ENCODE measurements around the gene PDCL3.

PDCL3 gene

GRCh38 chr2:100560216-100560830 is 2.5 kb upstream of the PDCL3 start:
- DNase-seq (ENCODE audit: low spot score): no peak

GRCh38 chr2:100561191-100561590 is 1.6 kb upstream of the PDCL3 start:
- DNase-seq (ENCODE audit: low spot score): no peak

- DNase-seq (ENCODE audit: low spot score): no peak
Observed at GRCh38 chr2:100563407-100564247, 834 bp downstream of the PDCL3 start.

GRCh38 chr2:100568989-100569388 is 6.2 kb downstream of the PDCL3 start:
- no peak for DNase-seq (ENCODE audit: low spot score)

GRCh38 chr2:100571668-100572067 is 8.9 kb downstream of the PDCL3 start:
- DNase-seq (ENCODE audit: low spot score): no peak

- no peak for DNase-seq (ENCODE audit: low spot score)
Observed at GRCh38 chr2:100577777-100578176, 15.0 kb downstream of the PDCL3 start.

- peak; percentile 52 for DNase-seq (ENCODE audit: low spot score)
Observed at GRCh38 chr2:100580367-100581276, 17.8 kb downstream of the PDCL3 start.

GRCh38 chr2:100581277-100581612 is 18.5 kb downstream of the PDCL3 start:
- DNase-seq (ENCODE audit: low spot score): no peak

- DNase-seq (ENCODE audit: low spot score): no peak
Observed at GRCh38 chr2:100584816-100585215, 22.0 kb downstream of the PDCL3 start.

- DNase-seq (ENCODE audit: low spot score): peak; percentile 70
Observed at GRCh38 chr2:100588071-100588786, 25.4 kb downstream of the PDCL3 start.

- DNase-seq (ENCODE audit: low spot score): no peak
Observed at GRCh38 chr2:100589527-100589926, 26.7 kb downstream of the PDCL3 start.

- no peak for DNase-seq (ENCODE audit: low spot score)
Observed at GRCh38 chr2:100592226-100592625, 29.4 kb downstream of the PDCL3 start.

GRCh38 chr2:100596465-100596864 is 33.7 kb downstream of the PDCL3 start:
- DNase-seq (ENCODE audit: low spot score): no peak

- no peak for DNase-seq (ENCODE audit: low spot score)
Observed at GRCh38 chr2:100599566-100599965, 36.8 kb downstream of the PDCL3 start.

GRCh38 chr2:100601661-100602060 is 38.9 kb downstream of the PDCL3 start:
- DNase-seq (ENCODE audit: low spot score): no peak

GRCh38 chr2:100603414-100603813 is 40.6 kb downstream of the PDCL3 start:
- DNase-seq (ENCODE audit: low spot score): no peak

GRCh38 chr2:100603948-100604633 is 41.3 kb downstream of the PDCL3 start:
- DNase-seq (ENCODE audit: low spot score): no peak

GRCh38 chr2:100606332-100606725 is 43.5 kb downstream of the PDCL3 start:
- no peak for DNase-seq (ENCODE audit: low spot score)

GRCh38 chr2:100606726-100607343 is 44.0 kb downstream of the PDCL3 start:
- DNase-seq (ENCODE audit: low spot score): peak; percentile 39

- DNase-seq (ENCODE audit: low spot score): peak; percentile 67
Observed at GRCh38 chr2:100610381-100610831, 47.6 kb downstream of the PDCL3 start.

Data from activated CD4-positive, alpha-beta T cell treated with anti-CD3 and anti-CD28 coated beads, Interleukin-2, Interleukin-4, amounts not matched to agents 100 ng/mL and 50 ng/mL, durations not matched to agents 16 hours and 8 hours (primary cell).